ENCODE results near the gene SATB1.

SATB1 gene

GRCh38 chr3:18378218-18378617, 46.9 kb downstream of the SATB1 start:
- DNase-seq (ENCODE audit: low spot score): no peak
- H2BK12ac ChIP-seq (ENCODE audit: low read length): no peak overlapping the region
- H3K23ac ChIP-seq (ENCODE audit: low read depth, low read length, poor library complexity): no peak overlapping the region
- H3K4me3 ChIP-seq (ENCODE audit: low read length in 2 of 2): no peak overlapping the region
- no peak overlapping the region for H2AFZ ChIP-seq (ENCODE audit: low read length)
- no peak overlapping the region for H2BK15ac ChIP-seq (ENCODE audit: low read length)
- H3K4me1 ChIP-seq (ENCODE audit: control insufficient read depth in 2 of 2, insufficient read depth in 1 of 2, low read depth in 1 of 2, low read length in 2 of 2): no peaks in the 10 kb centered on the region
- no peak overlapping the region for H3K18ac ChIP-seq (ENCODE audit: low read length)
- H2AK5ac ChIP-seq (ENCODE audit: low read depth, low read length): no peak overlapping the region
- no peak overlapping the region for H2BK5ac ChIP-seq (ENCODE audit: low read length)
- H3K36me3 ChIP-seq (replicated peaks in 1 of 2; ENCODE audit: control insufficient read depth in 2 of 2, insufficient read depth in 2 of 2, low read length in 2 of 2): no peaks in the 10 kb centered on the region
- H3K14ac ChIP-seq (ENCODE audit: low read length): no peak overlapping the region
- H2BK120ac ChIP-seq (ENCODE audit: low read depth, low read length): no peak overlapping the region
- H3K9ac ChIP-seq (ENCODE audit: low read depth, low read length, poor library complexity): no peak overlapping the region
- H3K9me3 ChIP-seq (replicated peaks in 1 of 2; ENCODE audit: control insufficient read depth in 2 of 2, insufficient read depth in 1 of 2, low read depth in 1 of 2, low read length in 2 of 2): no peaks in the 10 kb centered on the region
- H3K4me2 ChIP-seq (ENCODE audit: insufficient read depth, low read length, poor library complexity, severe bottlenecking): no peak overlapping the region
- H4K8ac ChIP-seq (ENCODE audit: low read depth, low read length): no peak overlapping the region
- H3K79me1 ChIP-seq (ENCODE audit: low read depth, low read length): no peaks in the 10 kb centered on the region
- no peak overlapping the region for H4K91ac ChIP-seq (ENCODE audit: low read depth, low read length, poor library complexity)
- H3K4ac ChIP-seq (ENCODE audit: low read length): no peak overlapping the region
- whole genome bisulfite sequencing, 2 donors (ENCODE audit: extremely low coverage in 2 of 2, insufficient read length in 2 of 2, insufficient replicate concordance in 1 of 2): no CpG with 5 or more reads among the region's 2 CpGs
- no peaks in the 10 kb centered on the region for H3K27me3 ChIP-seq (ENCODE audit: control insufficient read depth in 3 of 3, insufficient read depth in 3 of 3, low read depth in 1 of 3, low read length in 3 of 3)
- no peak overlapping the region for H3K27ac ChIP-seq (replicated peaks; ENCODE audit: low read length)

- H3K14ac ChIP-seq (ENCODE audit: low read length): no peak overlapping the region
- no peak overlapping the region for H2AFZ ChIP-seq (ENCODE audit: low read length)
- H2BK120ac ChIP-seq (ENCODE audit: low read depth, low read length): no peak overlapping the region
- H3K4me3 ChIP-seq (ENCODE audit: low read length in 2 of 2): no peak overlapping the region
- no peak overlapping the region for H3K23ac ChIP-seq (ENCODE audit: low read depth, low read length, poor library complexity)
- H3K9me3 ChIP-seq (replicated peaks in 1 of 2; ENCODE audit: control insufficient read depth in 2 of 2, insufficient read depth in 1 of 2, low read depth in 1 of 2, low read length in 2 of 2): no peaks in the 10 kb centered on the region
- no peak overlapping the region for H3K4me2 ChIP-seq (ENCODE audit: insufficient read depth, low read length, poor library complexity, severe bottlenecking)
- H2BK12ac ChIP-seq (ENCODE audit: low read length): no peak overlapping the region
- H3K27ac ChIP-seq (replicated peaks; ENCODE audit: low read length): no peak overlapping the region
- H2AK5ac ChIP-seq (ENCODE audit: low read depth, low read length): no peak overlapping the region
- no peaks in the 10 kb centered on the region for H3K79me1 ChIP-seq (ENCODE audit: low read depth, low read length)
- WGBS, 2 donors (ENCODE audit: extremely low coverage in 2 of 2, insufficient read length in 2 of 2, insufficient replicate concordance in 1 of 2): no CpG with 5 or more reads among the region's 3 CpGs
- no peak overlapping the region for H2BK15ac ChIP-seq (ENCODE audit: low read length)
- no peak overlapping the region for H4K91ac ChIP-seq (ENCODE audit: low read depth, low read length, poor library complexity)
- DNase-seq (ENCODE audit: low spot score): no peak
- H3K27me3 ChIP-seq (ENCODE audit: control insufficient read depth in 3 of 3, insufficient read depth in 3 of 3, low read depth in 1 of 3, low read length in 3 of 3): no peaks in the 10 kb centered on the region
- H3K36me3 ChIP-seq (replicated peaks in 1 of 2; ENCODE audit: control insufficient read depth in 2 of 2, insufficient read depth in 2 of 2, low read length in 2 of 2): no peaks in the 10 kb centered on the region
- H2BK5ac ChIP-seq (ENCODE audit: low read length): no peak overlapping the region
- no peak overlapping the region for H3K18ac ChIP-seq (ENCODE audit: low read length)
- no peak overlapping the region for H3K4ac ChIP-seq (ENCODE audit: low read length)
- no peak overlapping the region for H3K9ac ChIP-seq (ENCODE audit: low read depth, low read length, poor library complexity)
- no peaks in the 10 kb centered on the region for H3K4me1 ChIP-seq (ENCODE audit: control insufficient read depth in 2 of 2, insufficient read depth in 1 of 2, low read depth in 1 of 2, low read length in 2 of 2)
- H4K8ac ChIP-seq (ENCODE audit: low read depth, low read length): no peak overlapping the region
Measured at GRCh38 chr3:18376682-18377081, 48.5 kb downstream of the SATB1 start.

- Histone ChIP-seq H3K27me3 (ENCODE audit: control insufficient read depth in 3 of 3, insufficient read depth in 3 of 3, low read depth in 1 of 3, low read length in 3 of 3) (no peaks in the 10 kb centered on the region), H3K4ac (ENCODE audit: low read length) (no peak overlapping the region), H2BK12ac (ENCODE audit: low read length) (no peak overlapping the region), H3K9ac (ENCODE audit: low read depth, low read length, poor library complexity) (no peak overlapping the region), H3K4me3 (ENCODE audit: low read length in 2 of 2) (no peak overlapping the region), H2BK120ac (ENCODE audit: low read depth, low read length) (no peak overlapping the region), H2AK5ac (ENCODE audit: low read depth, low read length) (no peak overlapping the region), H4K91ac (ENCODE audit: low read depth, low read length, poor library complexity) (no peak overlapping the region), H2AFZ (ENCODE audit: low read length) (no peak overlapping the region), H3K36me3 (replicated peaks in 1 of 2; ENCODE audit: control insufficient read depth in 2 of 2, insufficient read depth in 2 of 2, low read length in 2 of 2) (no peaks in the 10 kb centered on the region), H4K8ac (ENCODE audit: low read depth, low read length) (no peak overlapping the region), H2BK5ac (ENCODE audit: low read length) (no peak overlapping the region), H3K18ac (ENCODE audit: low read length) (no peak overlapping the region), H2BK15ac (ENCODE audit: low read length) (no peak overlapping the region), H3K23ac (ENCODE audit: low read depth, low read length, poor library complexity) (no peak overlapping the region), H3K79me1 (ENCODE audit: low read depth, low read length) (no peaks in the 10 kb centered on the region), H3K14ac (ENCODE audit: low read length) (no peak overlapping the region), H3K4me2 (ENCODE audit: insufficient read depth, low read length, poor library complexity, severe bottlenecking) (no peak overlapping the region), H3K4me1 (ENCODE audit: control insufficient read depth in 2 of 2, insufficient read depth in 1 of 2, low read depth in 1 of 2, low read length in 2 of 2) (peaks cover 0 to 2% of the 10 kb centered on the region in 2 donors), H3K27ac (replicated peaks; ENCODE audit: low read length) (no peak overlapping the region), H3K9me3 (replicated peaks in 1 of 2; ENCODE audit: control insufficient read depth in 2 of 2, insufficient read depth in 1 of 2, low read depth in 1 of 2, low read length in 2 of 2) (no peaks in the 10 kb centered on the region)
- no peak for DNase-seq (ENCODE audit: low spot score)
- no CpG with 5 or more reads among the region's 4 CpGs for WGBS, 2 donors (ENCODE audit: extremely low coverage in 2 of 2, insufficient read length in 2 of 2, insufficient replicate concordance in 1 of 2)
Measured at GRCh38 chr3:18372786-18373405, 52.2 kb downstream of the SATB1 start.

DNA sequence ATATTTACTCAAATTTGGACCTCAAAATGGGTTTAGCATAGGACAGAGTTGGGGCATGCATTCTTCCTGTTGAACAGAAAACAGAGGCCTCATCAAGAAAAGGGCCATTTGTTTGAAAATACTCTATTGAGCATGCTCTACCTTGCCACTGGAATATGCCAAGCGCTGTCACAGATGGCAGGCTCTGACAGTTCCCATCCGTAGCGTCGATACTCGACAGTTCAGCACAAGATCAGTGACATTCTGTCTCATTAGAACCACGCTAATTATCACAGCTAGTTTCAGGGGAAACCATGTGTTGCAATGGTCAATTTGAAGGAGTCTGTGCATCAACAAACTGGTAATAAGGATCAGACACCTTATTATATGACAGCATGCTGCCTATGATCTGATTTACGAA, 54.5 kb downstream of the SATB1 start:
- DNase-seq (ENCODE audit: low spot score): no peak

More for the DNA sequence above, 54.5 kb downstream of the SATB1 start:
- Histone ChIP-seq H2AK5ac (ENCODE audit: low read depth, low read length) (no peak overlapping the region), H4K8ac (ENCODE audit: low read depth, low read length) (no peak overlapping the region), H2AFZ (ENCODE audit: low read length) (no peak overlapping the region), H3K36me3 (replicated peaks in 1 of 2; ENCODE audit: control insufficient read depth in 2 of 2, insufficient read depth in 2 of 2, low read length in 2 of 2) (no peaks in the 10 kb centered on the region), H3K18ac (ENCODE audit: low read length) (no peak overlapping the region), H3K27ac (replicated peaks; ENCODE audit: low read length) (no peak overlapping the region), H3K23ac (ENCODE audit: low read depth, low read length, poor library complexity) (no peak overlapping the region), H2BK12ac (ENCODE audit: low read length) (no peak overlapping the region), H3K4ac (ENCODE audit: low read length) (no peak overlapping the region), H3K9ac (ENCODE audit: low read depth, low read length, poor library complexity) (no peak overlapping the region), H3K4me3 (ENCODE audit: low read length in 2 of 2) (no peak overlapping the region), H2BK15ac (ENCODE audit: low read length) (no peak overlapping the region), H4K91ac (ENCODE audit: low read depth, low read length, poor library complexity) (no peak overlapping the region), H3K27me3 (ENCODE audit: control insufficient read depth in 3 of 3, insufficient read depth in 3 of 3, low read depth in 1 of 3, low read length in 3 of 3) (no peaks in the 10 kb centered on the region), H3K4me1 (ENCODE audit: control insufficient read depth in 2 of 2, insufficient read depth in 1 of 2, low read depth in 1 of 2, low read length in 2 of 2) (peaks cover 0 to 2% of the 10 kb centered on the region in 2 donors), H3K79me1 (ENCODE audit: low read depth, low read length) (no peaks in the 10 kb centered on the region), H3K4me2 (ENCODE audit: insufficient read depth, low read length, poor library complexity, severe bottlenecking) (no peak overlapping the region), H3K14ac (ENCODE audit: low read length) (no peak overlapping the region), H3K9me3 (replicated peaks in 1 of 2; ENCODE audit: control insufficient read depth in 2 of 2, insufficient read depth in 1 of 2, low read depth in 1 of 2, low read length in 2 of 2) (no peaks in the 10 kb centered on the region), H2BK120ac (ENCODE audit: low read depth, low read length) (no peak overlapping the region), H2BK5ac (ENCODE audit: low read length) (no peak overlapping the region)
- no CpG with 5 or more reads among the region's 7 CpGs for WGBS, 2 donors (ENCODE audit: extremely low coverage in 2 of 2, insufficient read length in 2 of 2, insufficient replicate concordance in 1 of 2)
